SK-N-SH treated with all-trans-retinoic acid at 6 μM for 48 hours (cell line): ENCODE measurements around the gene RNF213.

ENCODE experiments used
- ARNTL ChIP-seq: fragments of 450-650 bp; formaldehyde crosslinking; IDR thresholded peaks from 2 replicates; pipeline ENCODE4 v1.5.0; 2020; ENCODE audit warnings: low read depth, mild to moderate bottlenecking, moderate library complexity, borderline replicate concordance
- RARB ChIP-seq: fragments of 250-450 bp; sonication (Bioruptor Pico); IDR thresholded peaks from 2 replicates; pipeline ENCODE4 v1.8.0; 2021; ENCODE audit warnings: mild to moderate bottlenecking, moderate library complexity
- SNAI2 ChIP-seq: fragments of 250-450 bp; sonication (Bioruptor Pico); IDR thresholded peaks from 2 replicates; pipeline ENCODE4 v1.5.0; 2020; ENCODE audit warnings: mild to moderate bottlenecking, moderate library complexity
- TCF4 ChIP-seq: fragments of 250-450 bp; sonication (Bioruptor Pico); IDR thresholded peaks from 2 replicates; pipeline ENCODE4 v1.8.0; 2021; ENCODE audit warnings: mild to moderate bottlenecking, moderate library complexity, borderline replicate concordance
- TOX ChIP-seq: fragments of 250-450 bp; sonication (Bioruptor Pico); IDR thresholded peaks from 2 replicates; pipeline ENCODE4 v1.8.0; 2021; ENCODE audit warnings: mild to moderate bottlenecking, moderate library complexity, borderline replicate concordance
- TSHZ2 ChIP-seq: fragments of 250-450 bp; sonication (Bioruptor Pico); IDR thresholded peaks from 2 replicates; pipeline ENCODE4 v1.5.0; 2020; ENCODE audit warnings: mild to moderate bottlenecking, moderate library complexity
- ZC3H10 ChIP-seq: fragments of 250-450 bp; sonication (Bioruptor Pico); IDR thresholded peaks from 2 replicates; pipeline ENCODE4 v1.5.1; 2021; ENCODE audit warnings: mild to moderate bottlenecking, moderate library complexity
- ZFP30 ChIP-seq: fragments of 450-650 bp; formaldehyde crosslinking; IDR thresholded peaks from 2 replicates; pipeline ENCODE4 v1.5.0; 2022; ENCODE audit warnings: mild to moderate bottlenecking, moderate library complexity
- ZNF565 ChIP-seq: fragments of 450-650 bp; formaldehyde crosslinking; conservative IDR thresholded peaks from 2 replicates; pipeline ENCODE4 v1.5.0; 2020; ENCODE audit warnings: low read depth, mild to moderate bottlenecking, moderate library complexity
- TF ChIP-seq, protein P1 (sequence below): fragments of 250-450 bp; sonication (Bioruptor Pico); IDR thresholded peaks from 2 replicates; pipeline ENCODE4 v1.8.0; 2020; ENCODE audit warnings: mild to moderate bottlenecking, moderate library complexity, borderline replicate concordance
- TF ChIP-seq, protein P2 (sequence below): fragments of 250-450 bp; sonication (Bioruptor Pico); IDR thresholded peaks from 2 replicates; pipeline ENCODE4 v1.5.1; 2020; ENCODE audit warnings: low read depth, mild to moderate bottlenecking, moderate library complexity

GRCh38 chr17:80220736-80221215 is 39.9 kb upstream of the RNF213 start:
- no peak for TF ChIP-seq ZNF565 (CRISPR knock-in tag)
- TF ChIP-seq SNAI2 (CRISPR knock-in tag) = no peak
- TF ChIP-seq RARB (CRISPR knock-in tag) = no peak
- TF ChIP-seq, protein P1, sequence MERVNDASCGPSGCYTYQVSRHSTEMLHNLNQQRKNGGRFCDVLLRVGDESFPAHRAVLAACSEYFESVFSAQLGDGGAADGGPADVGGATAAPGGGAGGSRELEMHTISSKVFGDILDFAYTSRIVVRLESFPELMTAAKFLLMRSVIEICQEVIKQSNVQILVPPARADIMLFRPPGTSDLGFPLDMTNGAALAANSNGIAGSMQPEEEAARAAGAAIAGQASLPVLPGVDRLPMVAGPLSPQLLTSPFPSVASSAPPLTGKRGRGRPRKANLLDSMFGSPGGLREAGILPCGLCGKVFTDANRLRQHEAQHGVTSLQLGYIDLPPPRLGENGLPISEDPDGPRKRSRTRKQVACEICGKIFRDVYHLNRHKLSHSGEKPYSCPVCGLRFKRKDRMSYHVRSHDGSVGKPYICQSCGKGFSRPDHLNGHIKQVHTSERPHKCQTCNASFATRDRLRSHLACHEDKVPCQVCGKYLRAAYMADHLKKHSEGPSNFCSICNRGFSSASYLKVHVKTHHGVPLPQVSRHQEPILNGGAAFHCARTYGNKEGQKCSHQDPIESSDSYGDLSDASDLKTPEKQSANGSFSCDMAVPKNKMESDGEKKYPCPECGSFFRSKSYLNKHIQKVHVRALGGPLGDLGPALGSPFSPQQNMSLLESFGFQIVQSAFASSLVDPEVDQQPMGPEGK (CRISPR knock-in tag) = peak; percentile 50; the same call in 1 of the 2 replicates
- no peak for TF ChIP-seq TOX
- no peak for TF ChIP-seq ZC3H10 (CRISPR knock-in tag)
- no peak for TF ChIP-seq TSHZ2 (CRISPR knock-in tag)
- no peak for TF ChIP-seq ARNTL (CRISPR knock-in tag)
- no peak for TF ChIP-seq ZFP30 (CRISPR knock-in tag)
- TF ChIP-seq, protein P2, sequence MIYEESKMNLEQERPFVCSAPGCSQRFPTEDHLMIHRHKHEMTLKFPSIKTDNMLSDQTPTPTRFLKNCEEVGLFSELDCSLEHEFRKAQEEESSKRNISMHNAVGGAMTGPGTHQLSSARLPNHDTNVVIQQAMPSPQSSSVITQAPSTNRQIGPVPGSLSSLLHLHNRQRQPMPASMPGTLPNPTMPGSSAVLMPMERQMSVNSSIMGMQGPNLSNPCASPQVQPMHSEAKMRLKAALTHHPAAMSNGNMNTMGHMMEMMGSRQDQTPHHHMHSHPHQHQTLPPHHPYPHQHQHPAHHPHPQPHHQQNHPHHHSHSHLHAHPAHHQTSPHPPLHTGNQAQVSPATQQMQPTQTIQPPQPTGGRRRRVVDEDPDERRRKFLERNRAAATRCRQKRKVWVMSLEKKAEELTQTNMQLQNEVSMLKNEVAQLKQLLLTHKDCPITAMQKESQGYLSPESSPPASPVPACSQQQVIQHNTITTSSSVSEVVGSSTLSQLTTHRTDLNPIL (CRISPR knock-in tag) = no peak
- TF ChIP-seq TCF4 (CRISPR knock-in tag) = no peak
